Liver (tissue), 9 donors: ENCODE measurements around the gene STK35. TPM values are rescaled to one million over a fixed set of nuclear protein-coding genes. Genes with fewer than 3 reads are reported as not detected.
A peak's percentile ranks its signal among the peaks of the same experiment; 100 is the strongest.

ENCODE experiments used
- DNase-seq: peaks from one replicate; pipeline ENCODE4 v3.0.0-alpha.2; 2017; ENCODE audit warnings: low spot score
- H3K27ac ChIP-seq, 2 donors: one replicate each; pipeline ENCODE4 v1.7.0; 2013; ENCODE audit warnings: inconsistent platforms in 2 of 2, low read length in 2 of 2, control low read depth in 1 of 2, low read depth in 1 of 2, mild to moderate bottlenecking in 1 of 2
- H3K27me3 ChIP-seq, 4 donors: one replicate each; pipeline versions ENCODE4 v1.6.1 to v1.7.0; 2013; ENCODE audit warnings: low read length in 3 of 4, inconsistent platforms in 1 of 4, mild to moderate bottlenecking in 1 of 4, moderate library complexity in 1 of 4; ENCODE audit not compliant: control insufficient read depth in 4 of 4, insufficient read depth in 4 of 4
- H3K36me3 ChIP-seq, 4 donors: one replicate each; pipeline versions ENCODE4 v1.6.1 to v1.7.0; 2013; ENCODE audit warnings: low read length in 3 of 4, mild to moderate bottlenecking in 3 of 4, low read depth in 1 of 4, moderate library complexity in 1 of 4; ENCODE audit not compliant: control insufficient read depth in 4 of 4, insufficient read depth in 3 of 4
- H3K4me1 ChIP-seq, 4 donors: one replicate each; pipeline versions ENCODE4 v1.6.1 to v1.7.0; 2013; ENCODE audit warnings: low read length in 3 of 4, mild to moderate bottlenecking in 3 of 4, moderate library complexity in 1 of 4; ENCODE audit not compliant: control insufficient read depth in 4 of 4, insufficient read depth in 4 of 4
- H3K4me3 ChIP-seq, 3 donors: one replicate each; pipeline versions ENCODE4 v1.6.1 to v1.7.0; 2013; ENCODE audit warnings: low read length in 3 of 3, control low read depth in 1 of 3, low read depth in 1 of 3, mild to moderate bottlenecking in 1 of 3
- H3K9ac ChIP-seq, 2 donors: one replicate each; pipeline ENCODE4 v1.7.0; 2013; ENCODE audit warnings: low read length in 2 of 2, mild to moderate bottlenecking in 2 of 2, moderate library complexity in 2 of 2, control low read depth in 1 of 2, low read depth in 1 of 2
- H3K9me3 ChIP-seq, 4 donors: one replicate each; pipeline versions ENCODE4 v1.6.1 to v1.7.0; 2013; ENCODE audit warnings: low read length in 3 of 4; ENCODE audit not compliant: control insufficient read depth in 4 of 4
- ATF3 ChIP-seq: IDR thresholded peaks from 2 replicates; pipeline ENCODE4 v1.6.1; 2016; ENCODE audit warnings: antibody characterized with exemption
- CTCF ChIP-seq: fragments of 150-350 bp; IDR thresholded peaks from 2 replicates; pipeline ENCODE4 v1.5.1; 2017; ENCODE audit warnings: improper control_type of control experiment, low read depth, low read length; ENCODE audit not compliant: missing input control
- EGR1 ChIP-seq, 2 donors: IDR thresholded peaks; 2 replicates each; pipeline ENCODE4 v1.6.1; 2016 to 2018; ENCODE audit warnings: antibody characterized with exemption in 2 of 2, low read depth in 2 of 2
- FOXA1 ChIP-seq: IDR thresholded peaks from 2 replicates; pipeline ENCODE4 v1.6.1; 2016; ENCODE audit warnings: antibody characterized with exemption
- GABPA ChIP-seq, 2 donors: IDR thresholded peaks in 1 of 2; conservative IDR thresholded peaks in 1 of 2; 2 replicates each; pipeline ENCODE4 v1.6.1; 2016; ENCODE audit warnings: antibody characterized with exemption in 2 of 2, mild to moderate bottlenecking in 1 of 2, moderate library complexity in 1 of 2
- HNF4A ChIP-seq, 2 donors: conservative IDR thresholded peaks; 2 replicates each; pipeline ENCODE4 v1.6.1; 2016; ENCODE audit warnings: antibody characterized with exemption in 2 of 2, mild to moderate bottlenecking in 2 of 2
- HNF4G ChIP-seq: IDR thresholded peaks from 2 replicates; pipeline ENCODE4 v1.6.1; 2016; ENCODE audit warnings: antibody characterized with exemption
- JUND ChIP-seq, 2 donors: IDR thresholded peaks; 2 replicates each; pipeline ENCODE4 v1.6.1; 2016; ENCODE audit warnings: antibody characterized with exemption in 2 of 2
- MAX ChIP-seq: IDR thresholded peaks from 2 replicates; pipeline ENCODE4 v1.6.1; 2016; ENCODE audit warnings: antibody characterized with exemption
- RAD21 ChIP-seq, 2 donors: IDR thresholded peaks; 2 replicates each; pipeline ENCODE4 v1.6.1; 2016; ENCODE audit warnings: antibody characterized with exemption in 2 of 2, mild to moderate bottlenecking in 2 of 2
- REST ChIP-seq: IDR thresholded peaks from 2 replicates; pipeline ENCODE4 v1.6.1; 2016; ENCODE audit warnings: antibody characterized with exemption, mild to moderate bottlenecking
- RXRA ChIP-seq, 2 donors: IDR thresholded peaks; 2 replicates each; pipeline ENCODE4 v1.6.1; 2017 to 2018; ENCODE audit warnings: antibody characterized with exemption in 2 of 2, mild to moderate bottlenecking in 1 of 2
- SP1 ChIP-seq: IDR thresholded peaks from 2 replicates; pipeline ENCODE4 v1.6.1; 2018; ENCODE audit warnings: antibody characterized with exemption, mild to moderate bottlenecking
- TAF1 ChIP-seq: conservative IDR thresholded peaks from 2 replicates; pipeline ENCODE4 v1.6.1; 2016; ENCODE audit warnings: antibody characterized with exemption, mild to moderate bottlenecking
- ZBTB33 ChIP-seq: IDR thresholded peaks from 2 replicates; pipeline ENCODE4 v1.6.1; 2016; ENCODE audit warnings: antibody characterized with exemption
- WGBS: extraction: QIAGEN DNeasy Blood & Tissue Kit; methylation state at CpG from one replicate; pipeline ENCODE4 v1.1.7; 2013; 5-methylcytosine and 5-hydroxymethylcytosine counted together
- polyA plus RNA-seq, 2 donors: library from polyadenylated mRNA; stranded (reverse) in 1 of 2; unstranded in 1 of 2; fragments of 200-250 nt in 1 of 2; fragments of >200 nt in 1 of 2; fragmentation: Nextera tagmentation in 1 of 2; extraction: Ambion mirVana in 1 of 2; gene quantifications; one replicate each; pipeline versions ENCODE4 v1.2.1 to v1.2.3, GENCODE V29; 2013 to 2015
- total RNA-seq, 2 donors: library from RNA; depleted of rRNA; stranded (reverse); fragments of >200 nt; gene quantifications; one replicate each; pipeline ENCODE4 v1.2.3, GENCODE V29; 2014
- donor health status: healthy.
- donor health status: healthy.
- donor health status: healthy.
- donor health status: healthy.
- donor health status: healthy.

The STK35 gene
- total and polyA plus RNA-seq, 4 donors, result 2.5 to 18.5 (median 9.9) TPM

- no peaks in the 10 kb centered on the region for H3K36me3 ChIP-seq
- H3K4me1 ChIP-seq, result no peaks in the 10 kb centered on the region
- H3K9ac ChIP-seq, result no peak overlapping the region
- no peak for DNase-seq
- H3K4me3 ChIP-seq, result no peak overlapping the region
- no peak overlapping the region for H3K27ac ChIP-seq
- no peaks in the 10 kb centered on the region for H3K9me3 ChIP-seq
- no peak for TF ChIP-seq HNF4A (conservative IDR thresholded peaks at IDR 0.05)
- TF ChIP-seq SP1, result no peak
- no peak for TF ChIP-seq JUND (IDR thresholded peaks at IDR 0.05)
- no peak for TF ChIP-seq EGR1 (IDR thresholded peaks at IDR 0.05; ENCODE audit: low read depth in 2 of 2)
- no peak for TF ChIP-seq RAD21 (IDR thresholded peaks at IDR 0.05)
- TF ChIP-seq TAF1, result no peak
- no peak for TF ChIP-seq HNF4G
- TF ChIP-seq REST, result no peak
- no peak for TF ChIP-seq CTCF
- WGBS, result 49% methylated on average over 8 of the region's 8 CpGs
- H3K27me3 ChIP-seq, result no peaks in the 10 kb centered on the region
Observed at GRCh38 chr20:2093883-2094282, 7.7 kb upstream of the STK35 start.

GRCh38 chr20:2101865-2102584 is 398 bp downstream of the STK35 start:
- TF ChIP-seq EGR1 (IDR thresholded peaks at IDR 0.05; ENCODE audit: low read depth in 2 of 2) (peak; percentile 58 to 71), CTCF (no peak), SP1 (peak; percentile 66), HNF4G (no peak), HNF4A (conservative IDR thresholded peaks at IDR 0.05) (peak in 1 of 2 donors; percentile 26), REST (peak; percentile 21), FOXA1 (peak; percentile 8), ZBTB33 (peak; percentile 27), ATF3 (no peak), GABPA (IDR thresholded peaks at IDR 0.05 in 1 of 2, conservative IDR thresholded peaks at IDR 0.05 in 1 of 2) (peak in 1 of 2 donors; percentile 5), MAX (peak; percentile 90), RXRA (IDR thresholded peaks at IDR 0.05) (peak in 1 of 2 donors; percentile 16)
- H3K9me3 ChIP-seq, result no peaks in the 10 kb centered on the region
- no peaks in the 10 kb centered on the region for H3K27me3 ChIP-seq
- peak overlapping the region; percentile 99 for H3K27ac ChIP-seq
- H3K4me3 ChIP-seq, result peak overlapping the region; percentile 73 to 94 (median 88)
- DNase-seq, result peak; percentile 91
- under 1% methylated on average over 64 of the region's 64 CpGs for WGBS
- peaks cover 1 to 32% (median 26%) of the 10 kb centered on the region in 4 donors for H3K4me1 ChIP-seq
- H3K9ac ChIP-seq, result peak overlapping the region; percentile 71 to 96
- H3K36me3 ChIP-seq, result peaks cover 0 to 4% (median 0%) of the 10 kb centered on the region in 4 donors
